ENCODE results near the gene ASAP2.
"Not testable (repeated sequence)": the region's sequence is repeated elsewhere in the genome, so short reads cannot be mapped to it uniquely, and the experiment has no call there.

ASAP2 gene

GRCh38 chr2:9212661-9213411, 6.2 kb downstream of the ASAP2 start:
- no peak for DNase-seq

GRCh38 chr2:9213477-9214051, 7.0 kb downstream of the ASAP2 start:
- DNase-seq: no peak

- no peak for DNase-seq
Measured at GRCh38 chr2:9214873-9215272, 8.3 kb downstream of the ASAP2 start.

- no peak for DNase-seq
Measured at GRCh38 chr2:9215680-9216079, 9.1 kb downstream of the ASAP2 start.

GRCh38 chr2:9216143-9216542, 9.5 kb downstream of the ASAP2 start:
- DNase-seq: not testable (repeated sequence)

- no peak for DNase-seq
Measured at GRCh38 chr2:9217838-9218770, 11.5 kb downstream of the ASAP2 start.

GRCh38 chr2:9219027-9219445, 12.4 kb downstream of the ASAP2 start:
- DNase-seq: no peak

GRCh38 chr2:9220201-9220600, 13.6 kb downstream of the ASAP2 start:
- DNase-seq: no peak

GRCh38 chr2:9221223-9221622, 14.6 kb downstream of the ASAP2 start:
- no peak for DNase-seq

- no peak for DNase-seq
Measured at GRCh38 chr2:9222239-9222892, 15.8 kb downstream of the ASAP2 start.

GRCh38 chr2:9222893-9223287, 16.3 kb downstream of the ASAP2 start:
- no peak for DNase-seq

- no peak for DNase-seq
Measured at GRCh38 chr2:9225806-9226205, 19.2 kb downstream of the ASAP2 start.

- no peak for DNase-seq
Measured at GRCh38 chr2:9226458-9227380, 20.1 kb downstream of the ASAP2 start.

GRCh38 chr2:9228088-9228751, 21.6 kb downstream of the ASAP2 start:
- no peak for DNase-seq

GRCh38 chr2:9228781-9229469, 22.3 kb downstream of the ASAP2 start:
- no peak for DNase-seq

GRCh38 chr2:9229470-9229820, 22.8 kb downstream of the ASAP2 start:
- no peak for DNase-seq

- no peak for DNase-seq
Measured at GRCh38 chr2:9230051-9230802, 23.6 kb downstream of the ASAP2 start.

- DNase-seq: peak; percentile 57 to 62
Measured at GRCh38 chr2:9230881-9231280, 24.3 kb downstream of the ASAP2 start.

- peak; percentile 46 to 47 for DNase-seq
Measured at GRCh38 chr2:9231291-9232165, 24.9 kb downstream of the ASAP2 start.
